C4-2B (cell line): ENCODE measurements around the gene RIMS3.

Source experiments
- H3K27ac ChIP-seq: fragments of 450-650 bp; 2 replicates; pipeline ENCODE4 v1.5.1; 2017
- CTCF ChIP-seq: fragments of 450-650 bp; conservative IDR thresholded peaks from 2 replicates; pipeline ENCODE4 v1.5.1; 2017; ENCODE audit warnings: mild to moderate bottlenecking
- ZFX ChIP-seq: fragments of 450-650 bp; IDR thresholded peaks from 2 replicates; pipeline ENCODE4 v1.6.1; 2017

The RIMS3 gene

GRCh38 chr1:40673452-40673851 is 8.0 kb upstream of the RIMS3 start:
- TF ChIP-seq ZFX: no peak
- TF ChIP-seq CTCF: no peak
- no peak overlapping the region for H3K27ac ChIP-seq

- no peak overlapping the region for H3K27ac ChIP-seq
- TF ChIP-seq CTCF (peak; percentile 98), ZFX (no peak)
These were observed 3.5 kb upstream of the RIMS3 start for GRCh38 chr1:40668769-40669525.

GRCh38 chr1:40664791-40665190 is 691 bp downstream of the RIMS3 start:
- no peak for TF ChIP-seq ZFX
- no peak for TF ChIP-seq CTCF
- H3K27ac ChIP-seq: no peak overlapping the region

GRCh38 chr1:40664167-40664537 is 1.3 kb downstream of the RIMS3 start:
- no peak for TF ChIP-seq ZFX
- TF ChIP-seq CTCF: no peak
- H3K27ac ChIP-seq: no peak overlapping the region

- H3K27ac ChIP-seq: no peak overlapping the region
These were observed 1.9 kb downstream of the RIMS3 start for GRCh38 chr1:40663324-40664166.

GRCh38 chr1:40662864-40663263 is 2.6 kb downstream of the RIMS3 start:
- TF ChIP-seq ZFX: no peak
- no peak for TF ChIP-seq CTCF
- no peak overlapping the region for H3K27ac ChIP-seq

More at GRCh38 chr1:40663324-40664166, 1.9 kb downstream of the RIMS3 start:
- no peak for TF ChIP-seq CTCF
- no peak for TF ChIP-seq ZFX

GRCh38 chr1:40662151-40662550 is 3.3 kb downstream of the RIMS3 start:
- no peak for TF ChIP-seq ZFX
- TF ChIP-seq CTCF: no peak

More at GRCh38 chr1:40662151-40662550, 3.3 kb downstream of the RIMS3 start:
- no peak overlapping the region for H3K27ac ChIP-seq
